CD4-positive, alpha-beta T cell treated with Interleukin-12 subunit alpha and Interleukin-12 subunit beta, for 1 hour (primary cell): Measurements from ENCODE around the gene NT5E.
"Not testable (repeated sequence)": the region's sequence is repeated elsewhere in the genome, so short reads cannot be mapped to it uniquely, and the experiment has no call there.

Experiments used
- DNase-seq: peaks from one replicate; pipeline ENCODE4 v3.0.0-alpha.2; 2020

NT5E gene

DNA sequence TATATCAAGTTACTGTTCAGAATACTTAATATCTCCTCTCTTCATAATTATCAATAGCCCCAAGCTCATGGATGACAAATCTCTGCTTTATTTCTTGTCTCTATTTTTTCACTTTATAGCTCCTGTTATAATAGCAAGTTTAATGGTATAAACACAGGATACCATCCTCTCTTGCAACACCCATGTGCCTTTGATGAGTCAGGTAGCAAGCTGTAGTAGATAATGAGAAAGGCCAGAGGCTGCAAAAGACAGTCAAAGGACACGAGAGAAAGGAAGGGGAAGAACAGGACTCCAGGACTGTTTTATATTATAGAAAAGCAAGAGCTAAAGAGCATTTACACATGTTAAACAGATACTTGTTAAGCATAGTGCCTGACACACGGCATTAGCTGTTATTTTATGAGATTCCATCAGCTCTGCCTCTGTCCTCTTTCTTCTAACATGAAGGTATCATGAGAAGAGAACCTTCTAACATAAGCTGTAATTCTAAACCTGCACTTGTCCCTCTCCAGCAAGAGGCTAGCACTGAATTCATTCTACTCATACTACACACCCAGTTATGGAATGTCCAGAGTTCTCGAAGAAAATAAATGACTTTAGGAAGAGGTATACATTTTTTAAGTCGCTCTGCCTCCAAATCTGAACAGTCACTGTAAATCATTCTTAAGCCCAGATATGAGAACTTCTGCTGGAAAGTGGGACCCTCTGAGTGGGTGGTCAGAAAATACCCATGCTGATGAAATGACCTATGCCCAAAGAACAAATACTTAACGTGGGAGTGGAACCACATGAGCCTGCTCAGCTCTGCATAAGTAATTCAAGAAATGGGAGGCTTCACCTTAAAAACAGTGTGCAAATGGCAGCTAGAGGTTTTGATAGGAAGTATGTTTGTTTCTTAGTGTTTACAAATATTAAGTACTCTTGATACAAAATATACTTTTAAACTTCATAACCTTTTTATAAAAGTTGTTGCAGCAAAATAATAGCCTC, 45.0 kb downstream of the NT5E start:
- no peak for DNase-seq

DNA sequence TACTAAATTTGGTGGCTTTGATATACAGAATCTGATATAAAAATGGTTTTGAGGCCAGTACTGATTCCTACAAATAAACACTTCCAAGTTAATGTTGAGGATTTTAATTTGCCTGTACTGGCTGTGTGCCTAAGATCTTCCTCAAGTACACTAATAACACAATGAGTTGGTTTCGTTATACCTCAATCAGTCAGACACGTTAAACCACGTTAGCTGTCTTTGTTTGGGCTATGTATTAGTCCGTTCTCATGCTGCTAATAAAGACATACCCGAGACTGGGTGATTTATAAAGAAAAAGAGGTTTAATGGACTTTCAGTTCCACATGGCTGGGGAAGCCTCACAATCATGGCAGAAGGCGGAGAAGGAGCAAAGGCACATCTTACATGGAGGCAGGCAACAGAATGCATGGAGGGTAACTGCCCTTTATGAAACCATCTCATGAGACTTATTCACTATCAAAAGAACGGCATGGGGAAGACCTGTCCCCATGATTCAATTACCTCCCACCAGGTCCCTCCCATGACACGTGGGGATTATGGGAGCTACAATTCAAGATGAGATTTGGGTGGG, 46.2 kb downstream of the NT5E start:
- no peak for DNase-seq

DNA sequence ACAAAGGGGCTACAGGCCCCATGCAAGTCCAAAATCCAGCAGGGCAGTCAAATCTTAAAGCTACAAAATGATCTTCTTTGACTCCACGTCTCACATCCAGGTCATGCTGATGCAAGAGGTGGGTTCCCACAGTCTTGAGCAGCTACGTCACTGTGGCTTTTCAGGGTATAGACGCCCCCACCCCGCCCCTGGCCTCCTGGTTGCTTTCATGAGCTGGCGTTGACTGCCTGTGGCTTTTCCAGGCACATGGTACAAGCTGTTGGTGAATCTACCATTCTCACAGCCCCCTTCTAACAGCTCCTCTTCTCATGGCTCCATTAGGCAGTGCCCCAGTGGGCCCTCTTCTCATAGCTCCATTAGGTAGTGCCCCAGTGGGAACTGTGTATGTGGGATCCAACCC, 47.0 kb downstream of the NT5E start:
- no peak for DNase-seq

DNA sequence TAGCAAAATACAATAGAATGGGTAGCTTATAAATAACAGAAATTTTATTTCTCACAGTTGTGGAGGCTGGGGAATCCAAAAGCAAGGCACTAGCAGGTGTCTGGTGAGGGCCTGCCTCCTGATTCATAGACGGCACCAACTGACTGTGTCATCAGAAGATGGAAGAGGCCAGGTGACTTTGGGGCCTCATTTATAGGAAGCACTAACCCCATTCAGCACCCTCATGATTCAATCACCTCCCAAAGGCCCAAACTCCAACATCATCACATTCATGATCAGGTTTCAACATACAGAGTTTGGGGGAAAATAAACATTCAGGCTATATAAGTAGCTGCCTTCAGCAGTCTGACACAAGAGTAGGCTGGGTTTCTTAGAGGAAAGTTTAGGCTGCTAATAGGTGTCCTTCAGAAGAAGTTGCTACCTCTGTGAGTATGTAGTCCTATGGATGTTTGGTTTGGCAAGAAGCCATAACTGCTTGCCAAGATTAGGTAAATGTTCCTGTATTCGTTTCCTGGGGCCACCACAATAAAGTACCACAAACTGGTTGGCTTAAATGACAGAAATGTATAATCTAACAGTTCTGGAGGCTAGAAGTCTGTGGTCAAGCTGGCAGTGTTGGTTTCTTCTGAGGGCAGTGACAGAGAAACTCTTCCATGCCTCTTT, 48.8 kb downstream of the NT5E start:
- DNase-seq, result no peak

DNA sequence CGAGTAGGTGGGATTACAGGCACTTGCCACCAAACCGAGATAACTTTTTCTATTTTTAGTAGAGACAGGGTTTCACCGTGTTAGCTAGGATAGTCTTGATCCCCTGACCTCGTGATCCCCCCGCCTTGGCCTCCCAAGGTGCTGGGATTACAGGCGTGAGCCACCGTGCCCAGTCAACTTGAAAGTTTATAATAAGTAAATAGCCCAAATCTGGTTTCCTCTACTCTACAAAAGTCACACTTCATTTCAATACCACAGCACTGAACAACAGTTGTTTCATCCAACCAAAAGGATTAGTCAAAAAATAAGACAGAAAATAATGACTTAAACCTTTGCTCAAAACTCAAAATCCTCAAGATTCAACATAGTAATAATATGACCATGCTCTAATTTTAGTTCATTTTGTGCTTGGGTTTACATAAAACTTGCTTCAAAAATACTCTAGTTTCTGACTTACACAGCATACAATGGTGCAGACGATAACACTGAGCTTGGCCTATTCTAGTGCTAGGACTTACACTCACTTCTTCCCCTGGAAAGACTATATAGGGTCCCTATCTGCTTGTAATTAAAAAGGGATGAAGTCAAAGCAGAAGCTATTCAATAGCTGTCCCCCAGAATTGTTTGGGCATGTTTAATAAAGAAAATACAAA, 56.7 kb downstream of the NT5E start:
- no peak for DNase-seq

DNA sequence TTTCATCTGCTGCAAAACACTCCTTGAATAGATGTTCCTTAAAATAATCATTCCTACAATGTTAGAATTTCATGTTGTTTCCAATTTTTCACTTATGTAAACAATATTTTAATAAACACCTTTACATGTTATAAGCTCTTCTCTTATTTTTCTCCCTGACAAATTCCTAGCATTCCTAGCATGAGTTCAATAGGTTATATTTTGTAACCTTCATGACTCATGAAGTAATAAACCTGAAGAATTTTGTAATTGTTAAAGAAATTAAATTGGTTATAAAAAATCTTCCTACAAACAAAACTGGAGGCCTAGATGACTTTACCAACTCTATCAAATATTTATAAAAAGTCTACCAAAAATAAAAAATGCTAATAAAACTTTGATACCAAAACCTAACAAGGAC, 66.3 kb downstream of the NT5E start:
- no peak for DNase-seq

DNA sequence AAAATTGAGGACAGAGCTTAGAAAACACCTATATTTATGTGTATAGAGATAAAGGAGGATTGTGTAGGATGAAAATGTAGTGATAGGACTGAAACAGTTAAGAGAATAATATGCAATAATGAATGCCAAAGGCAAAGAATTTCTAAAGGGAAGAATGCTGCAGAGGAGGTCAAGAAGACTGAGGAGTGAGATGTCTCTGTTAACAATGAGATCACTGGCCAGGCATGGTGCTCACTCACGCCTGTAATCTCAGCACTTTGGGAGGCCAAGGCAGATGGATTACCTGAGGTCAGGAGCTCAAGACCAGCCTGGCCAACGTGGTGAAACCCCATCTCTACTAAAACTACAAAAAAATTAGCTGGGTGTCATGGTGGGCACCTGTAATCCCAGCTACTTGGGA, 74.4 kb downstream of the NT5E start:
- not testable (repeated sequence) for DNase-seq

DNA sequence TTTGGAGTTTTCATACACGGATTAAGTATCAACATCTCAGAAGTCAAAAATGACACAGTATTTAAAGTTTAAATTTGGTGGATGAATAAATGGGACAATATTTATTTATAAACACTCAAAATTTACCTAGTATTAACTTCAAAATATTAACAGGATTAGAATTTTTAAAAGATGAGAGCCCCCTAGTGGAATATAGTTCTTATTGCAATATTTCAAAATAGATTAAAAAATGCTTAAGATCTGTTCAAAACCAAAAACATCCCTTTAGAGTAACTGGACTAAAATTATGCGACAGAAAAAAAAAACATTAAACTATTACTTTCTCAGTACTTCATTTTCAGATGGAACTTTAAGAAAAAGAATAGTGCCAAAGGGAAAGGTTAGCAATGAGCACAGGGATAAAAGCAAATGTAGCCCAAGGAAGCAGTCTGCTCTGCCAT, 87.2 kb downstream of the NT5E start:
- peak; percentile 2 for DNase-seq

DNA sequence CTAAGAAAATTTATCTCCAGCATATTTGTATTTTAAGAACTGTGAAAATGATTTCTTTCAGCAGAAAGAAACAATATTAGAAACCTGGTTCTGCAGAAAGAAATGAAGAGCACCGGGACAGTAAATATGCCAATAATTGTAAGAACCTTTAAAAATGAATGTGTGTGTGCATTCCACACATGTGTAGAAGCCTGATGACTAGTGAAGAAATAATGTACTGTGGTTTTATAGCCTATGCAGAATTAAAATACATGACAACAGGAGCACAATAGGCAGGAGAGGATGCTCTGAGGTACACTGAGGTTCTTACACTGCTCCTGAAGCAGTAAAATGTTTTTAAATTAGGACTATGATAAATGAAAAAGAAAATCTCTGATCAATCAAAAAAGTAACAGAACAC, 94.9 kb downstream of the NT5E start:
- DNase-seq, result no peak
